ENCODE data around the gene SLC22A4. TPM values are rescaled to one million over a fixed set of nuclear protein-coding genes. Genes with fewer than 3 reads are reported as not detected.

Gene SLC22A4
- total RNA-seq, 1 experiment from 2014 or later = 0.72 TPM

DNA sequence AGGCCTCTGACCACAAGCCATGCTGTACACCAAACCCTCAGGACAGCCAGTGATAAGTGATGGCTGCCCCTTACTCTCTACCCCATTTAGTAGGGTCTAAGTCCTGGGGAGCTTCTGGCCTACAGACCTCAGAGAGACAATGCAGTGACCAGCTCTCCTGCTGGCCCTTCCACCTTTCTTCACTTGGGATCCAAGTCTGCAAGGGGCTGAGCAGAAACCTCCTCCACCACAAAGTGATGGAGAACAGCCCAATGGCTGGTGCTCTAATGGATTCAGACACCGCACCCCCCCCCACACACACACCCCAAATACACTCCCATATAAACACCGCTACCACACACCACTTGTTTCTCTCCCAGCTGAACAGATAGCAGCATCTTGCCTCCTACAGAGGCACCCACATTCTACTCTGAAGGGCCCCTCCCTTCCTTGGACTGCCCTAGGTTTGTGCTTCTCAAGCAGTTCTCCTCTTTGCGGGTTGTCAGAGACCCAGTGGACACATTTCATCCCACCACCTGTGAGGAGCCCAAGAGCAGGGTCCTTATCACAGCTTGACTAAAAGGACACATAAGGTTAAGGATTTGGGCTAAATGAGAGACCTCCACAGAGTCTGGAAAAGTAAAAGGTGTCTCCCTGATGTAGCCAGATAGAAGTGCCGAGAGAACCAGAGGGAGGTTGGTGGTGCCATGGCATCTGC is 38.0 kb upstream of the SLC22A4 start:
- Histone ChIP-seq H2AFZ (ENCODE audit: low read length) (no peak overlapping the region), H2BK12ac (ENCODE audit: insufficient read length, low read depth, low read length) (no peak overlapping the region), H3K9ac (ENCODE audit: extremely low read depth, insufficient read length, low read length) (no peak overlapping the region), H4K91ac (ENCODE audit: insufficient read length, low read depth, low read length) (no peak overlapping the region), H4K20me1 (ENCODE audit: control insufficient read depth, insufficient read depth, insufficient read length) (peaks cover 5% of the 10 kb centered on the region), H2BK20ac (ENCODE audit: low read depth, low read length, poor library complexity, severe bottlenecking) (no peak overlapping the region), H3K56ac (ENCODE audit: insufficient read length, low read depth, low read length) (no peak overlapping the region), H4K8ac (replicated peaks; ENCODE audit: insufficient read length, low read depth, low read length) (no peak overlapping the region), H3K4me2 (ENCODE audit: insufficient read depth, insufficient read length, low read length) (peak overlapping the region; percentile 3), H4K5ac (ENCODE audit: insufficient read length, low read depth, low read length) (no peak overlapping the region), H3K27me3 (ENCODE audit: insufficient read depth, low read length) (no peaks in the 10 kb centered on the region; the same call in 1 of the 2 replicates), H2BK5ac (ENCODE audit: insufficient read length, low read length) (no peak overlapping the region), H3K79me1 (ENCODE audit: insufficient read depth, low read depth, low read length, poor library complexity, severe bottlenecking) (no peaks in the 10 kb centered on the region), H3K18ac (ENCODE audit: insufficient read length, low read depth, low read length) (no peak overlapping the region), H3K14ac (ENCODE audit: insufficient read depth, low read length) (no peak overlapping the region), H3K23ac (ENCODE audit: insufficient read length, low read depth, low read length) (no peak overlapping the region), H3T11ph (ENCODE audit: low read length) (no peak overlapping the region), H3K79me2 (ENCODE audit: insufficient read depth, low read length) (no peaks in the 10 kb centered on the region), H3K4ac (ENCODE audit: low read depth, low read length) (no peak overlapping the region), H2AK5ac (ENCODE audit: insufficient read length, low read length) (no peak overlapping the region), H2BK120ac (ENCODE audit: low read depth, low read length, poor library complexity, severe bottlenecking) (no peak overlapping the region), H3K27ac (ENCODE audit: insufficient read length, low read depth, low read length) (no peak overlapping the region), H3K9me3 (ENCODE audit: control insufficient read depth, low read depth, low read length) (no peaks in the 10 kb centered on the region), H3K4me1 (ENCODE audit: insufficient read depth, low read length) (no peaks in the 10 kb centered on the region), H3K23me2 (ENCODE audit: insufficient read length, low read depth, low read length, poor library complexity, severe bottlenecking) (no peaks in the 10 kb centered on the region), H2BK15ac (ENCODE audit: low read depth, low read length) (no peak overlapping the region)
- Mint-ChIP-seq H3K36me3 (ENCODE audit: insufficient read depth in 1 of 3, low read depth in 3 of 3) (no peaks in the 10 kb centered on the region), H3K9me3 (no peaks in the 10 kb centered on the region), H3K27me3 (ENCODE audit: low read depth) (peaks cover 26% of the 10 kb centered on the region), H3K4me1 (peaks cover 26 to 32% of the 10 kb centered on the region in 2 experiments), H3K27ac (peak overlapping the region in 1 of 3 experiments; percentile 60; a peak in 1 of 7 replicates), H3K4me3 (peak overlapping the region; percentile 75 to 81; a peak in 4 of 5 replicates)
- no peak for DNase-seq
- no CpG with 5 or more reads among the region's 4 CpGs for WGBS (ENCODE audit: extremely low coverage, insufficient read length, low lambda C conversion rate)
- TF ChIP-seq, protein P1, sequence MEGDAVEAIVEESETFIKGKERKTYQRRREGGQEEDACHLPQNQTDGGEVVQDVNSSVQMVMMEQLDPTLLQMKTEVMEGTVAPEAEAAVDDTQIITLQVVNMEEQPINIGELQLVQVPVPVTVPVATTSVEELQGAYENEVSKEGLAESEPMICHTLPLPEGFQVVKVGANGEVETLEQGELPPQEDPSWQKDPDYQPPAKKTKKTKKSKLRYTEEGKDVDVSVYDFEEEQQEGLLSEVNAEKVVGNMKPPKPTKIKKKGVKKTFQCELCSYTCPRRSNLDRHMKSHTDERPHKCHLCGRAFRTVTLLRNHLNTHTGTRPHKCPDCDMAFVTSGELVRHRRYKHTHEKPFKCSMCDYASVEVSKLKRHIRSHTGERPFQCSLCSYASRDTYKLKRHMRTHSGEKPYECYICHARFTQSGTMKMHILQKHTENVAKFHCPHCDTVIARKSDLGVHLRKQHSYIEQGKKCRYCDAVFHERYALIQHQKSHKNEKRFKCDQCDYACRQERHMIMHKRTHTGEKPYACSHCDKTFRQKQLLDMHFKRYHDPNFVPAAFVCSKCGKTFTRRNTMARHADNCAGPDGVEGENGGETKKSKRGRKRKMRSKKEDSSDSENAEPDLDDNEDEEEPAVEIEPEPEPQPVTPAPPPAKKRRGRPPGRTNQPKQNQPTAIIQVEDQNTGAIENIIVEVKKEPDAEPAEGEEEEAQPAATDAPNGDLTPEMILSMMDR (conservative IDR thresholded peaks at IDR 0.05) = no peak

All from H9 (cell line).